HFF-Myc (cell line): ENCODE results near the gene WNK2.

Experiments
- DNase-seq: peaks from one replicate; pipeline ENCODE4 v3.0.0-alpha.2; 2011; ENCODE audit warnings: low read depth; ENCODE audit errors: extremely low read depth
- H3K4me3 ChIP-seq: replicated peaks from 2 replicates; pipeline ENCODE4 v1.5.1; 2011; ENCODE audit warnings: low read depth, mild to moderate bottlenecking, control low read depth, low read length
- CTCF ChIP-seq: IDR thresholded peaks from 2 replicates; pipeline ENCODE4 v1.5.1; 2012; ENCODE audit warnings: mild to moderate bottlenecking, low read depth, low read length, control low read depth; ENCODE audit errors: missing control alignments

Gene WNK2

DNA sequence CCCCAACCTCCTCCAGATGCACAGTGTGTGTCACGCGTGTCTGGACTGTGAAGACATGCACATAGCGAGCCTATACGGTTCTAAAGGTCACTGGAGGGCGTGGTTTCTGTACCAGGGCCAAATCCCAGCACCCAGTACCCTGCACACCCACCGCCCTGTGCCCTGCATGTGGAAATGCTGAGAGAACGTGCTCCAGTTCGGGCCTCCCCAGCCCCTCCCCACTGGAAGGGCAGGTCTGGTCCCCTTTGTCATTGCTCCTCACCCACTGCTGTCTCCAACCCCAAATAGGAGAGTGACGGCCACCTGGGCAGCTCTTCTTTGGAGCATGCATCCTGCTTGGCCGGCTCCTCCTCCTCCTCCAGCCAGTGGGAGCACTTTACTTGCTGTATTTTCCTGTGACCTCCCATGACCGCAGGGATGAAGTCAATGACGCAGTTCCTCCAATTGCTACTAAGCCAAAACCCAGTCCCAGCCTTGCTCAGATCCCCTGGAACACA, 116.7 kb downstream of the WNK2 start:
- no peak for DNase-seq
- H3K4me3 ChIP-seq: no peak overlapping the region
- TF ChIP-seq CTCF: no peak

- TF ChIP-seq CTCF: no peak
- no peak overlapping the region for H3K4me3 ChIP-seq
- no peak for DNase-seq
These were observed 117.4 kb downstream of the WNK2 start for GRCh38 chr9:93301291-93301811.

- no peak for DNase-seq
- H3K4me3 ChIP-seq: no peak overlapping the region
- TF ChIP-seq CTCF: no peak
These were observed 118.1 kb downstream of the WNK2 start for GRCh38 chr9:93301911-93302541.

- peak; percentile 68 for TF ChIP-seq CTCF
- peak; percentile 12 for DNase-seq
- no peak overlapping the region for H3K4me3 ChIP-seq
These were observed 118.8 kb downstream of the WNK2 start for GRCh38 chr9:93302586-93303257.

DNA sequence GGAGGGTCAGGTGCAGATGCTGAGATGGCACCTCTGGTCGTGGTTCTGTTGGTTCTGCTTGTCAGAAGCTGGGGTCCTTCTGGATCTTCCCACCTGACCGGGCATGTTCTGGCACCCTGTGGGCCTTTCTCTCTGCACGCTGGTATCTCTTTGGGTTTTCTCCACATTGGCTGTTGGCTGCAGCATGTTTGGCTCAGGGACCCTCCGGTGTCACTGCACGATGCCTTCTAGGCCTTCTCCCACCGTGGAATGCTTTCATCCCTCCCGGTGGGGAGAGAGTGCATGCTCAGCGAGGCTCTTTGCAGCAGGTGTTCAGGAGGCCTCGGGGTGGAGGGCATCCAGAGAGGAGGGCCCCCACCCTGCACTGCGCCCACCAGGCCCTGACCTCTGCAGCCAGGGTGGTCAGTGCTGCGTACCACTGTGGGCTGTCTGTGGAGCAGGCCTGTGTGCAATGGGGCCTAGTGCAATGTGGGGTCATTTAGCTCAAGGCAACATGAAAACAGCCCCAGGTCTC, 119.4 kb downstream of the WNK2 start:
- no peak overlapping the region for H3K4me3 ChIP-seq
- DNase-seq: no peak
- no peak for TF ChIP-seq CTCF

DNA sequence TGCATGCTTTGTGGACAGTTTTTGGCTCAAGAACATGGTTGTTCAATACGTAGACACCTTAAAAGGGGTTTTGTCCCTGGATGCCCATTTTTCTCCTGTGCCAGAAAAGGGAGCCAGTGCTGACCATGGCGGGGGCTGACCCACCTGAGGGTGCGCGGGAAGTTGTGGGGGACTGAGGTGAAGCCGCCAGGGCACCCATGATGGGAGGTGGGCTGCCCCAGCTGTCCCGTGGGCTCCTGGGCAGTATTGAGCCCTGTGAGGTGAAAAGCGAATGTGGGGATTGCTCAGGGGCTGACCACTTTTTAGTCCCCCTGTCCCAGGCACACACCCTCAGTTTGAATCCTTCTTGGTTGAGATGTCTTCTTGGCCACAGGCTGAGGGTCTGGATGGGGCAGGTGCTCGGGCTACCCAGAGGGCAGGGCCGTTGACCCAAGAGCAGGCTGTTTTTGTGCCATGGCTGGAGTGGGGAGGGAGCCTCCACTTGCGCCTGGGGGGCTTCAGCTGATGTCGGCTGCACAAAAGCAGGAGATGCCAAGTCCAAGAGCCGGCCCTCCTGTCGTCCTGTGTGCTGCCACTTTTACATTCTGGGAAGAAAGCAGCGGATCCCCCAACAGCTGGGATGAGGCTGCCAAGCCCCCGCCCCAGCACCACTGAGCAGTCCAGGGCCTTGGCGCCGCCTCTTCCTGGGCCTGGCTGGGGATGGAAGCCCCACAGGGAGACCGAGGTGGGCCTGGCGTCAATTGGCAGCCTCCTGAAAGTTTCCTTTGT, 120.1 kb downstream of the WNK2 start:
- TF ChIP-seq CTCF: no peak
- no peak overlapping the region for H3K4me3 ChIP-seq
- DNase-seq: no peak
